Measurements from ENCODE around the gene PC. TPM values are rescaled to one million over a fixed set of nuclear protein-coding genes. Genes with fewer than 3 reads are reported as not detected.

PC gene
- polyA plus RNA-seq, 1 donor (not counting 4 experiments of a cell fraction or from before 2014, with no cell fraction given), result 13.3 TPM

- TF ChIP-seq, protein P1, sequence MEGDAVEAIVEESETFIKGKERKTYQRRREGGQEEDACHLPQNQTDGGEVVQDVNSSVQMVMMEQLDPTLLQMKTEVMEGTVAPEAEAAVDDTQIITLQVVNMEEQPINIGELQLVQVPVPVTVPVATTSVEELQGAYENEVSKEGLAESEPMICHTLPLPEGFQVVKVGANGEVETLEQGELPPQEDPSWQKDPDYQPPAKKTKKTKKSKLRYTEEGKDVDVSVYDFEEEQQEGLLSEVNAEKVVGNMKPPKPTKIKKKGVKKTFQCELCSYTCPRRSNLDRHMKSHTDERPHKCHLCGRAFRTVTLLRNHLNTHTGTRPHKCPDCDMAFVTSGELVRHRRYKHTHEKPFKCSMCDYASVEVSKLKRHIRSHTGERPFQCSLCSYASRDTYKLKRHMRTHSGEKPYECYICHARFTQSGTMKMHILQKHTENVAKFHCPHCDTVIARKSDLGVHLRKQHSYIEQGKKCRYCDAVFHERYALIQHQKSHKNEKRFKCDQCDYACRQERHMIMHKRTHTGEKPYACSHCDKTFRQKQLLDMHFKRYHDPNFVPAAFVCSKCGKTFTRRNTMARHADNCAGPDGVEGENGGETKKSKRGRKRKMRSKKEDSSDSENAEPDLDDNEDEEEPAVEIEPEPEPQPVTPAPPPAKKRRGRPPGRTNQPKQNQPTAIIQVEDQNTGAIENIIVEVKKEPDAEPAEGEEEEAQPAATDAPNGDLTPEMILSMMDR (optimal IDR thresholded peaks at IDR 0.05 in 1 of 3, IDR thresholded peaks at IDR 0.05 in 1 of 3, conservative IDR thresholded peaks at IDR 0.05 in 1 of 3; ENCODE audit: extremely low read depth in 1 of 3, insufficient read depth in 2 of 3, low read length in 3 of 3), result no peak
- TF ChIP-seq EZH2 (IDR thresholded peaks at IDR 0.05; ENCODE audit: low read length), result no peak
- Histone ChIP-seq H3K9me3 (ENCODE audit: control insufficient read depth, low read depth, low read length) (no peaks in the 10 kb centered on the region), H2AFZ (ENCODE audit: control insufficient read depth, low read length) (no peak overlapping the region), H3K4me3 (ENCODE audit: control insufficient read depth in 2 of 3, extremely low read depth in 1 of 3, insufficient read depth in 2 of 3, low read depth in 1 of 3, low read length in 3 of 3) (no peak overlapping the region), H3K27ac (ENCODE audit: control insufficient read depth, insufficient read depth, low read length) (no peak overlapping the region), H4K20me1 (ENCODE audit: control insufficient read depth, extremely low read depth, insufficient read depth, low read length) (peaks cover 23% of the 10 kb centered on the region), H3K4me2 (ENCODE audit: control insufficient read depth, extremely low read depth, insufficient read depth, low read depth, low read length) (no peak overlapping the region), H3K36me3 (ENCODE audit: control insufficient read depth in 2 of 2, extremely low read depth in 1 of 2, insufficient read depth in 2 of 2, low read length in 2 of 2) (peaks cover 2 to 4% of the 10 kb centered on the region in 2 experiments), H3K27me3 (ENCODE audit: control insufficient read depth, extremely low read depth, insufficient read depth, low read length) (no peaks in the 10 kb centered on the region), H3K9ac (ENCODE audit: control insufficient read depth, extremely low read depth, insufficient read depth, low read length) (no peak overlapping the region), H3K79me2 (ENCODE audit: control insufficient read depth, insufficient read depth, low read length) (peaks cover 13% of the 10 kb centered on the region), H3K9me1 (ENCODE audit: control insufficient read depth, extremely low read depth, insufficient read depth, low read length) (peaks cover 6% of the 10 kb centered on the region), H3K4me1 (ENCODE audit: control insufficient read depth, extremely low read depth, insufficient read depth, low read length) (peaks cover 46% of the 10 kb centered on the region)
- FAIRE-seq (no peak), DNase-seq (ENCODE audit: low read depth, low spot score) (no peak)
- dilution Hi-C loops (cut with MboI; ENCODE audit: extremely low pct_ligation_motif_present, low sequenced_read_pairs), result no loop called here
These were observed 78.6 kb downstream of the PC start for GRCh38 chr11:66879583-66879982.

DNA sequence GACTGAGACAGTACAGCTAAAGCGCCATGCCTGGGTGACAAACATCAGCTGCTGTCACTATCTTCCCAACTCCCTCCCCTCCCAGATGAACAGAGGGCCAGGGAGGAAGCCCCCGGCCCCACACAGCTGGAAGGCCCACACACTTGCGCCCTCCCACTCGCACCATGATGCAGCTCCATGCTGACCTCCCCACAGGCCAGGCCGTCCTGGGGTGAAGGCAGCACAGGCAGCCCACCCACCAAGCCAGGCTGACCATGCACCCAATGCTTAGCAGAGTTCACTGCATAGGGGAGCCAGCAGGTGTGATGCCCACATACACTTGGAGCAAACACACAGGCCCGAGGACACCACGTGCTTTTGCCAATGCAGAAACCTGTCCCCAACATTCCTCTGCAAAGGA lies 79.2 kb downstream of the PC start:
- no peak for FAIRE-seq

More for the DNA sequence above, 79.2 kb downstream of the PC start:
- Histone ChIP-seq H2AFZ (ENCODE audit: control insufficient read depth, low read length) (no peak overlapping the region), H3K27ac (ENCODE audit: control insufficient read depth, insufficient read depth, low read length) (no peak overlapping the region), H3K27me3 (ENCODE audit: control insufficient read depth, extremely low read depth, insufficient read depth, low read length) (no peaks in the 10 kb centered on the region), H3K9ac (ENCODE audit: control insufficient read depth, extremely low read depth, insufficient read depth, low read length) (no peak overlapping the region), H3K9me1 (ENCODE audit: control insufficient read depth, extremely low read depth, insufficient read depth, low read length) (peaks cover 6% of the 10 kb centered on the region), H3K9me3 (ENCODE audit: control insufficient read depth, low read depth, low read length) (no peaks in the 10 kb centered on the region), H3K79me2 (ENCODE audit: control insufficient read depth, insufficient read depth, low read length) (peaks cover 13% of the 10 kb centered on the region), H3K36me3 (ENCODE audit: control insufficient read depth in 2 of 2, extremely low read depth in 1 of 2, insufficient read depth in 2 of 2, low read length in 2 of 2) (peaks cover 2 to 4% of the 10 kb centered on the region in 2 experiments), H3K4me1 (ENCODE audit: control insufficient read depth, extremely low read depth, insufficient read depth, low read length) (peaks cover 46% of the 10 kb centered on the region), H3K4me2 (ENCODE audit: control insufficient read depth, extremely low read depth, insufficient read depth, low read depth, low read length) (no peak overlapping the region), H3K4me3 (ENCODE audit: control insufficient read depth in 2 of 3, extremely low read depth in 1 of 3, insufficient read depth in 2 of 3, low read depth in 1 of 3, low read length in 3 of 3) (no peak overlapping the region), H4K20me1 (ENCODE audit: control insufficient read depth, extremely low read depth, insufficient read depth, low read length) (peaks cover 23% of the 10 kb centered on the region)
- DNase-seq (ENCODE audit: low read depth, low spot score), result no peak
- no peak for TF ChIP-seq EZH2 (IDR thresholded peaks at IDR 0.05; ENCODE audit: low read length)
- TF ChIP-seq, protein P1 (optimal IDR thresholded peaks at IDR 0.05 in 1 of 3, IDR thresholded peaks at IDR 0.05 in 1 of 3, conservative IDR thresholded peaks at IDR 0.05 in 1 of 3; ENCODE audit: extremely low read depth in 1 of 3, insufficient read depth in 2 of 3, low read length in 3 of 3), result no peak
- dilution Hi-C loops (cut with MboI; ENCODE audit: extremely low pct_ligation_motif_present, low sequenced_read_pairs), result no loop called here
